HFFc6 (cell line): Measurements from ENCODE around the gene IKZF3. TPM values are rescaled to one million over a fixed set of nuclear protein-coding genes. Genes with fewer than 3 reads are reported as not detected.

ENCODE experiments used
- DNase-seq: peaks from one replicate; pipeline ENCODE4 v3.0.0-alpha.2; 2018
- H3K27ac Mint-ChIP-seq: 2 replicates; pipeline ENCODE4 v1.8.0; 2020; ENCODE audit warnings: mild to moderate bottlenecking, mixed read lengths
- H3K27me3 Mint-ChIP-seq: 2 replicates; pipeline ENCODE4 v1.8.0; 2021; ENCODE audit warnings: mild to moderate bottlenecking, moderate library complexity, mixed read lengths; ENCODE audit not compliant: insufficient read depth
- H3K36me3 Mint-ChIP-seq: 2 replicates; pipeline ENCODE4 v1.8.0; 2021; ENCODE audit warnings: low read depth, mixed read lengths
- H3K4me1 Mint-ChIP-seq: 2 replicates; pipeline ENCODE4 v1.8.0; 2020; ENCODE audit warnings: low read depth, mixed read lengths
- H3K4me3 Mint-ChIP-seq: 2 replicates; pipeline ENCODE4 v1.8.0; 2020; ENCODE audit warnings: mild to moderate bottlenecking, moderate library complexity, mixed read lengths
- H3K9me3 Mint-ChIP-seq: 2 replicates; pipeline ENCODE4 v1.8.0; 2020; ENCODE audit warnings: mild to moderate bottlenecking, mixed read lengths
- total RNA-seq, 6 experiments: library from RNA; stranded (reverse); fragmentation: NEBNext Ultra II Directional; extraction: Animal tissue kit (Norgen Biotek cat#: 25700); gene quantifications; 2 replicates in 1 of 6; 3 replicates in 5 of 6; pipeline ENCODE4 v1.2.3, GENCODE V29; 2021
- TF ChIP-seq, protein P1 (sequence below): fragments of 200-600 bp; sonication (generic); IDR thresholded peaks from 2 replicates; pipeline ENCODE4 v1.5.0; 2021; ENCODE audit warnings: antibody characterized with exemption, mild to moderate bottlenecking

Gene IKZF3
- total RNA-seq, 6 experiments from 2014 or later: not detected

GRCh38 chr17:39722104-39722503 is 142.0 kb downstream of the IKZF3 start:
- Mint-ChIP-seq H3K27ac (no peak overlapping the region), H3K4me3 (no peak overlapping the region), H3K4me1 (no peaks in the 10 kb centered on the region), H3K9me3 (no peaks in the 10 kb centered on the region), H3K27me3 (peaks cover 4% of the 10 kb centered on the region), H3K36me3 (peaks cover 19% of the 10 kb centered on the region; the same call in 1 of the 2 replicates)
- TF ChIP-seq, protein P1, sequence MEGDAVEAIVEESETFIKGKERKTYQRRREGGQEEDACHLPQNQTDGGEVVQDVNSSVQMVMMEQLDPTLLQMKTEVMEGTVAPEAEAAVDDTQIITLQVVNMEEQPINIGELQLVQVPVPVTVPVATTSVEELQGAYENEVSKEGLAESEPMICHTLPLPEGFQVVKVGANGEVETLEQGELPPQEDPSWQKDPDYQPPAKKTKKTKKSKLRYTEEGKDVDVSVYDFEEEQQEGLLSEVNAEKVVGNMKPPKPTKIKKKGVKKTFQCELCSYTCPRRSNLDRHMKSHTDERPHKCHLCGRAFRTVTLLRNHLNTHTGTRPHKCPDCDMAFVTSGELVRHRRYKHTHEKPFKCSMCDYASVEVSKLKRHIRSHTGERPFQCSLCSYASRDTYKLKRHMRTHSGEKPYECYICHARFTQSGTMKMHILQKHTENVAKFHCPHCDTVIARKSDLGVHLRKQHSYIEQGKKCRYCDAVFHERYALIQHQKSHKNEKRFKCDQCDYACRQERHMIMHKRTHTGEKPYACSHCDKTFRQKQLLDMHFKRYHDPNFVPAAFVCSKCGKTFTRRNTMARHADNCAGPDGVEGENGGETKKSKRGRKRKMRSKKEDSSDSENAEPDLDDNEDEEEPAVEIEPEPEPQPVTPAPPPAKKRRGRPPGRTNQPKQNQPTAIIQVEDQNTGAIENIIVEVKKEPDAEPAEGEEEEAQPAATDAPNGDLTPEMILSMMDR: no peak
- no peak for DNase-seq

GRCh38 chr17:39719563-39720355 is 144.4 kb downstream of the IKZF3 start:
- peaks cover 4% of the 10 kb centered on the region for H3K27me3 Mint-ChIP-seq
- peaks cover 10% of the 10 kb centered on the region; the same call in 1 of the 2 replicates for H3K36me3 Mint-ChIP-seq
- H3K4me1 Mint-ChIP-seq: no peaks in the 10 kb centered on the region
- no peak overlapping the region for H3K27ac Mint-ChIP-seq
- H3K4me3 Mint-ChIP-seq: no peak overlapping the region
- DNase-seq: no peak
- no peaks in the 10 kb centered on the region for H3K9me3 Mint-ChIP-seq
- TF ChIP-seq, protein P1: no peak

DNA sequence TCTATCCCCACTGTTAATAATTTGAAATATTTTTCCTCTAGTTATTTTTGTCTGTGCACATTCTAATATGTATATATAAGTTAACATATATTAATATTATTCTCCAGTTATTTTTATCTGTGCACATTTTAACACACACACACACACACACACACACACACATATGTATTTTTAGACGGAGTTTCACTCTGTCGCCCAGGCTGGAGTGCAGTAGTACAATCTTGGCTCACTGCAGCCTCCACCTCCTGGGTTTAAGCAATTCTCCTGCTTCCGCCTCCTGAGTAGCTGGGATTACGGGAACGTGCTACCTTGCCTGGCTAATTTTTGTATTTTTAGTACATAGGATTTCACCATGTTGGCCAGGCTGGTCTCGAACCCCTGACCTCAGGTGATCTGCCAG is 146.5 kb downstream of the IKZF3 start:
- Mint-ChIP-seq H3K4me1 (no peaks in the 10 kb centered on the region), H3K27me3 (peaks cover 4% of the 10 kb centered on the region), H3K27ac (no peak overlapping the region), H3K4me3 (no peak overlapping the region), H3K9me3 (no peaks in the 10 kb centered on the region), H3K36me3 (peaks cover under 1% of the 10 kb centered on the region; the same call in 1 of the 2 replicates)
- DNase-seq: no peak
- TF ChIP-seq, protein P1: no peak

DNA sequence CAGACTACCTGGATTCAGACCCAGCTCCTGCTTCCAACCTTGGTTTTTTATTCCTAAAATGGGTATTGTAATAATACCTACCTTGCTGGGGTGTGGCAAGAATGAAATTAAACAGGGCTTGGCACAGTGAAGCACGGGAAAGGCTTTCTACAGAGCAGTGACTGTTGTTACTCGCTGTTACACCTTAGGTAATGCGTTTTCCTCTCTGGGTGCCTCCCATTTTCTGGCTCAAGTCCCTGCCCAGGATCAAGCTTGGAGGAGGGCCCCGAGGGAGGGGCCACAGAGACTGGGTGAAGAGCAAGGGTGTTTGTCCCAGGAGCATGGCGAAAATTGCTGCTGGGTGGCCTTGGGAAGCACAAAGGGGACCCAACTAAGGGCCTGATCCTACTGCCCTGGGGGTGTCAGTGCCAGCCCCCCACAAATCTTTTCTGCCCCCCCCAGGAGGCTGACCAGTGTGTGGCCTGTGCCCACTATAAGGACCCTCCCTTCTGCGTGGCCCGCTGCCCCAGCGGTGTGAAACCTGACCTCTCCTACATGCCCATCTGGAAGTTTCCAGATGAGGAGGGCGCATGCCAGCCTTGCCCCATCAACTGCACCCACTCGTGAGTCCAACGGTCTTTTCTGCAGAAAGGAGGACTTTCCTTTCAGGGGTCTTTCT is 147.1 kb downstream of the IKZF3 start:
- Mint-ChIP-seq H3K27me3 (peaks cover 4% of the 10 kb centered on the region), H3K4me3 (no peak overlapping the region), H3K4me1 (no peaks in the 10 kb centered on the region), H3K9me3 (no peaks in the 10 kb centered on the region), H3K27ac (no peak overlapping the region), H3K36me3 (no peaks in the 10 kb centered on the region)
- DNase-seq: no peak
- TF ChIP-seq, protein P1: no peak

- H3K9me3 Mint-ChIP-seq: no peaks in the 10 kb centered on the region
- DNase-seq: no peak
- no peak overlapping the region for H3K4me3 Mint-ChIP-seq
- peaks cover 4% of the 10 kb centered on the region; the same call in 1 of the 2 replicates for H3K36me3 Mint-ChIP-seq
- TF ChIP-seq, protein P1: no peak
- H3K4me1 Mint-ChIP-seq: no peaks in the 10 kb centered on the region
- peaks cover 6% of the 10 kb centered on the region for H3K27me3 Mint-ChIP-seq
- H3K27ac Mint-ChIP-seq: no peak overlapping the region
These were observed 147.9 kb downstream of the IKZF3 start for GRCh38 chr17:39716073-39716818.
